HL-60 (cell line): ENCODE measurements around the gene TBC1D14.

Experiments
- DNase-seq, 2 experiments: peaks; one replicate each; pipeline ENCODE4 v3.0.0-alpha.2; 2010 to 2020; ENCODE audit warnings: low read depth in 1 of 2, low spot score in 1 of 2
- H3K27ac ChIP-seq: fragments of 250-450 bp; sonication (Bioruptor Pico); replicated peaks from 2 replicates; pipeline ENCODE4 v1.5.1; 2020; ENCODE audit warnings: mild to moderate bottlenecking, moderate library complexity
- H3K27me3 ChIP-seq: fragments of 250-450 bp; sonication (Bioruptor Pico); 2 replicates; pipeline ENCODE4 v1.5.1; 2021; ENCODE audit warnings: mild to moderate bottlenecking, moderate library complexity; ENCODE audit not compliant: insufficient read depth, poor library complexity, severe bottlenecking
- H3K4me3 ChIP-seq: replicated peaks from 2 replicates; pipeline ENCODE4 v1.5.1; 2011; ENCODE audit warnings: mild to moderate bottlenecking, control low read depth, low read length; ENCODE audit not compliant: insufficient read depth
- CTCF ChIP-seq: IDR thresholded peaks from one replicate; pipeline ENCODE4 v1.5.1; 2011; ENCODE audit warnings: low read length, control low read depth, inconsistent platforms; ENCODE audit not compliant: insufficient read depth
- GABPA ChIP-seq: IDR thresholded peaks from 2 replicates; pipeline ENCODE4 v1.6.1; 2012; ENCODE audit warnings: low read depth
- POLR2AphosphoS5 ChIP-seq: IDR thresholded peaks from 2 replicates; pipeline ENCODE4 v1.6.1; 2012; ENCODE audit warnings: low read depth
- REST ChIP-seq: IDR thresholded peaks from 2 replicates; pipeline ENCODE4 v1.6.1; 2012; ENCODE audit warnings: low read depth; ENCODE audit not compliant: insufficient replicate concordance
- SPI1 ChIP-seq: IDR thresholded peaks from 2 replicates; pipeline ENCODE4 v1.6.1; 2012; ENCODE audit warnings: low read depth, mild to moderate bottlenecking, borderline replicate concordance

Gene TBC1D14

GRCh38 chr4:6932918-6933317 is 23.3 kb downstream of the TBC1D14 start:
- H3K27me3 ChIP-seq, result no peaks in the 10 kb centered on the region
- H3K27ac ChIP-seq, result no peak overlapping the region
- no peak overlapping the region for H3K4me3 ChIP-seq
- TF ChIP-seq POLR2AphosphoS5, result no peak
- no peak for TF ChIP-seq CTCF
- TF ChIP-seq SPI1, result no peak
- TF ChIP-seq GABPA, result no peak
- TF ChIP-seq REST, result no peak
- DNase-seq, result no peak

GRCh38 chr4:6933691-6934430 is 24.2 kb downstream of the TBC1D14 start:
- no peak for DNase-seq
- H3K27me3 ChIP-seq, result no peaks in the 10 kb centered on the region
- no peak overlapping the region for H3K27ac ChIP-seq
- TF ChIP-seq GABPA (no peak), CTCF (no peak), SPI1 (no peak), REST (no peak), POLR2AphosphoS5 (no peak)
- H3K4me3 ChIP-seq, result no peak overlapping the region

GRCh38 chr4:6935965-6936364 is 26.3 kb downstream of the TBC1D14 start:
- Histone ChIP-seq H3K27ac (no peak overlapping the region), H3K27me3 (no peaks in the 10 kb centered on the region), H3K4me3 (no peak overlapping the region)
- no peak for DNase-seq
- TF ChIP-seq SPI1 (no peak), REST (no peak), POLR2AphosphoS5 (no peak), CTCF (no peak), GABPA (no peak)
